GM10248 (cell line): Measurements from ENCODE around the gene ADAMTS4.
A peak's percentile ranks its signal among the peaks of the same experiment; 100 is the strongest.

ENCODE experiments used
- CTCF ChIA-PET: fragments of 300-600 bp; sonication (Branson Sonifier 250); formaldehyde crosslinking; extraction: SDS; loops from one replicate; lab custom pipeline; 2021; ENCODE audit warnings: antibody characterized with exemption; lab: Yijun Ruan, JAX
- POLR2A ChIA-PET: fragments of 350-650 bp; sonication (Branson Sonifier 250); formaldehyde crosslinking; extraction: SDS; loops from one replicate; lab custom pipeline; 2020; ENCODE audit warnings: antibody characterized with exemption; lab: Yijun Ruan, JAX
- DNase-seq: peaks from one replicate; pipeline ENCODE4 v3.0.0; 2012; ENCODE audit errors: extremely low spot score
- CTCF ChIP-seq: IDR thresholded peaks from 2 replicates; pipeline ENCODE4 v1.5.1; 2012; ENCODE audit warnings: mild to moderate bottlenecking, low read depth; ENCODE audit errors: extremely low read depth, missing control alignments, control extremely low read depth

The ADAMTS4 gene

GRCh38 chr1:161185732-161186311, 13.0 kb downstream of the ADAMTS4 start:
- no peak for DNase-seq
- CTCF ChIA-PET = interaction anchor here (0.7 to 2.0 kb wide), 8 partner anchors 9 to 197 kb away, joined by 3 to 14 read pairs (median 4); partner anchors contain the start of genes NDUFS2, PPOX and TOMM40L
- no peak for TF ChIP-seq CTCF
- POLR2A ChIA-PET = interaction anchor here (0.6 to 1.4 kb wide), 2 partner anchors 20 to 1036 kb away, joined by 4 to 7 read pairs; partner anchors contain the start of gene PPOX

GRCh38 chr1:161185282-161185682, 13.6 kb downstream of the ADAMTS4 start:
- DNase-seq = peak; percentile 85
- CTCF ChIA-PET = interaction anchor here (1.1 to 2.0 kb wide), 4 partner anchors 13 to 197 kb away, joined by 3 to 14 read pairs (median 4); partner anchors contain the start of gene NDUFS2
- POLR2A ChIA-PET = interaction anchor here (0.6 kb wide), 1 partner anchor 1035 kb away, joined by 7 read pairs; no protein-coding TSS in a partner anchor
- no peak for TF ChIP-seq CTCF

GRCh38 chr1:161182214-161182613, 16.6 kb downstream of the ADAMTS4 start:
- POLR2A ChIA-PET = no interaction called here
- DNase-seq = no peak
- CTCF ChIA-PET = interaction anchor here (1.3 to 5.5 kb wide), 8 partner anchors 11 to 200 kb away, joined by 3 to 65 read pairs (median 8); partner anchors contain the start of genes DEDD, NDUFS2 and PPOX
- TF ChIP-seq CTCF = no peak

GRCh38 chr1:161180639-161181038, 18.2 kb downstream of the ADAMTS4 start:
- TF ChIP-seq CTCF = peak; percentile 25
- ChIA-PET CTCF (interaction anchor here (0.8 to 5.5 kb wide), 6 partner anchors 9 to 46 kb away, joined by 4 to 65 read pairs (median 8); partner anchors contain the start of genes NDUFS2 and PPOX), POLR2A (no interaction called here)
- no peak for DNase-seq

- DNase-seq = no peak
- ChIA-PET POLR2A (no interaction called here), CTCF (interaction anchor here (0.8 to 5.5 kb wide), 4 partner anchors 13 to 202 kb away, joined by 3 to 65 read pairs (median 8); partner anchors contain the start of gene PPOX)
- TF ChIP-seq CTCF = no peak
Observed at GRCh38 chr1:161179698-161180097, 19.2 kb downstream of the ADAMTS4 start.

- no peak for TF ChIP-seq CTCF
- CTCF ChIA-PET = interaction anchor here (2.5 kb wide), 1 partner anchor 11 kb away, joined by 22 read pairs; the partner anchor contains the start of gene PPOX
- DNase-seq = no peak
- POLR2A ChIA-PET = no interaction called here
Observed at GRCh38 chr1:161177936-161178244, 21.0 kb downstream of the ADAMTS4 start.
